ENCODE measurements around the gene UQCR10. TPM values are rescaled to one million over a fixed set of nuclear protein-coding genes. Genes with fewer than 3 reads are reported as not detected.
A peak's percentile ranks its signal among the peaks of the same experiment; 100 is the strongest.

Gene UQCR10
- total RNA-seq, 4 donors from 2014 or later: 54.3 to 78.6 (median 64.9) TPM

DNA sequence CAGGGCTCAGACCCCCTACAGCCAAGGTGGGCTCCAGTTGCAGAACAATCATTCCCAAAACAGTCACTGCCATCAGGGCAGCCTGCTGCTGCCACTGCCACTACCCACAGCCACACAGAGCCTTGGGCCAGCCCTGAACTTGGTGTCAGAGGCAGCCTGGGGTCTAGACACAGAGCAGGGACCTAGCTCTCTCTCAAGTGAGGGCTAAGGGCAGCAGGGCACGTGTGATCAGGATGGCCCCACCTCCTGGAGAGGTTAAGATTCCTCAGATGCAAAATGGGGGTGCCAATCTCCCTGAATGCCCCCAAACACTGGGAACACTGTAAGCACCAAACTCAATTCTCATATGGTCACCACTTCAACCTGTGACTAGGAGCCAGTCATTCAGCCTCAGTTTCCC, 31.8 kb upstream of the UQCR10 start:
- H3K4me3 ChIP-seq: no peak overlapping the region
- H3K27me3 ChIP-seq: no peaks in the 10 kb centered on the region
- no CpG with 5 or more reads among the region's 1 CpG for WGBS, 2 donors (ENCODE audit: low coverage in 1 of 2)
- no peaks in the 10 kb centered on the region for H3K4me1 ChIP-seq
- H3K9me3 ChIP-seq: no peaks in the 10 kb centered on the region
- no peak for TF ChIP-seq POLR2AphosphoS5 (IDR thresholded peaks at IDR 0.05)
- TF ChIP-seq, protein P1, sequence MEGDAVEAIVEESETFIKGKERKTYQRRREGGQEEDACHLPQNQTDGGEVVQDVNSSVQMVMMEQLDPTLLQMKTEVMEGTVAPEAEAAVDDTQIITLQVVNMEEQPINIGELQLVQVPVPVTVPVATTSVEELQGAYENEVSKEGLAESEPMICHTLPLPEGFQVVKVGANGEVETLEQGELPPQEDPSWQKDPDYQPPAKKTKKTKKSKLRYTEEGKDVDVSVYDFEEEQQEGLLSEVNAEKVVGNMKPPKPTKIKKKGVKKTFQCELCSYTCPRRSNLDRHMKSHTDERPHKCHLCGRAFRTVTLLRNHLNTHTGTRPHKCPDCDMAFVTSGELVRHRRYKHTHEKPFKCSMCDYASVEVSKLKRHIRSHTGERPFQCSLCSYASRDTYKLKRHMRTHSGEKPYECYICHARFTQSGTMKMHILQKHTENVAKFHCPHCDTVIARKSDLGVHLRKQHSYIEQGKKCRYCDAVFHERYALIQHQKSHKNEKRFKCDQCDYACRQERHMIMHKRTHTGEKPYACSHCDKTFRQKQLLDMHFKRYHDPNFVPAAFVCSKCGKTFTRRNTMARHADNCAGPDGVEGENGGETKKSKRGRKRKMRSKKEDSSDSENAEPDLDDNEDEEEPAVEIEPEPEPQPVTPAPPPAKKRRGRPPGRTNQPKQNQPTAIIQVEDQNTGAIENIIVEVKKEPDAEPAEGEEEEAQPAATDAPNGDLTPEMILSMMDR (IDR thresholded peaks at IDR 0.05): no peak
- no peak for TF ChIP-seq EP300 (IDR thresholded peaks at IDR 0.05)
- TF ChIP-seq POLR2A (IDR thresholded peaks at IDR 0.05): no peak
- ATAC-seq: peak; percentile 21
- peaks cover 0 to 94% of the 10 kb centered on the region in 2 donors for H3K36me3 ChIP-seq
- no peak overlapping the region for H3K27ac ChIP-seq

DNA sequence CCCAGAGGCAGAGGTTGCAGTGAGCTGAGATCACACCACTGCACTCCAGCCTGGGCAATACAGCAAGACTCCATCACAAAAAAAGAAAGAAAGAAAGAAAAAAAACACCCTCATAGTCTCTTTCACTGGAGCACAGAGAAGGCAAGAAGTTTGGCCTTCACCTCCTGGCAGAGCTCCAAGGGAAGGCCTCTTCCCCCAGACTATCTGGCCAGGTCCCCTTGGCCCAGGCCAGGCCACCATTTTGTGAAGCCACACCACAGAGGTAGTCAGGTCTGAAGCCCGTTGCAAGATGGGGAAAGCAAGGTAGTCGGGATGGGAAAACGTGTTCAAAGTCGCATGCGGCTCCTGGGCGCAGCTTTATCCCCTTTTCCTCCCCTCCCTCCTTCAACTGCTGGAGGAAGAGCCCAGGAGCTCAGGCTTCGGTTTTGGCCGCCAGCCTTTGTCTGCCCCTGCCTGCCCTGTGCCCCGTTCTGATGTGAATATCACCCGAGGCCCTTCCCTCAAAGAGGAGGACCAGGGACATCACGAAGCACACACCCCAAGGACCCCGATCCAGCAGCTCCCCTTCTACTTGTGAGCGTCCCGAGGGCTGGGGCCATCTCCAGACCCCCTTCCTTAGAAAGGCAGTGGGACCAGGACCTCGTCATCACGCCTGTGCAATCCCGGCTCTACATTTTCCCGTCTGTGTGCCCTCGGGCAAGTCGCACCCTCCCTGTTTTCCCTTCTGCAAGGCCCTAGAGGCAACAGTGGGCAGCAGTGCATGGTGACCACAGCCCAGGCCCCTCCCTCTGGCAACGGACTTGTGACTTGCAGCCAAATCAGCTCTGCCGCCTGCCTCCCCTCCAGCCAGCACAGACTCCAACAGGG, 29.7 kb upstream of the UQCR10 start:
- 83% methylated on average over 1 of the region's 22 CpGs; no CpG with 5 or more reads in 1 of the 2 donors for WGBS, 2 donors (ENCODE audit: low coverage in 1 of 2)
- H3K9me3 ChIP-seq: no peaks in the 10 kb centered on the region
- H3K27me3 ChIP-seq: no peaks in the 10 kb centered on the region
- H3K36me3 ChIP-seq: peaks cover 0 to 96% of the 10 kb centered on the region in 2 donors
- no peak overlapping the region for H3K27ac ChIP-seq
- no peak overlapping the region for H3K4me3 ChIP-seq
- H3K4me1 ChIP-seq: no peaks in the 10 kb centered on the region
- TF ChIP-seq EP300 (IDR thresholded peaks at IDR 0.05): no peak
- TF ChIP-seq POLR2AphosphoS5 (IDR thresholded peaks at IDR 0.05): no peak
- TF ChIP-seq, protein P1 (IDR thresholded peaks at IDR 0.05): no peak
- TF ChIP-seq POLR2A (IDR thresholded peaks at IDR 0.05): no peak
- no peak for ATAC-seq

DNA sequence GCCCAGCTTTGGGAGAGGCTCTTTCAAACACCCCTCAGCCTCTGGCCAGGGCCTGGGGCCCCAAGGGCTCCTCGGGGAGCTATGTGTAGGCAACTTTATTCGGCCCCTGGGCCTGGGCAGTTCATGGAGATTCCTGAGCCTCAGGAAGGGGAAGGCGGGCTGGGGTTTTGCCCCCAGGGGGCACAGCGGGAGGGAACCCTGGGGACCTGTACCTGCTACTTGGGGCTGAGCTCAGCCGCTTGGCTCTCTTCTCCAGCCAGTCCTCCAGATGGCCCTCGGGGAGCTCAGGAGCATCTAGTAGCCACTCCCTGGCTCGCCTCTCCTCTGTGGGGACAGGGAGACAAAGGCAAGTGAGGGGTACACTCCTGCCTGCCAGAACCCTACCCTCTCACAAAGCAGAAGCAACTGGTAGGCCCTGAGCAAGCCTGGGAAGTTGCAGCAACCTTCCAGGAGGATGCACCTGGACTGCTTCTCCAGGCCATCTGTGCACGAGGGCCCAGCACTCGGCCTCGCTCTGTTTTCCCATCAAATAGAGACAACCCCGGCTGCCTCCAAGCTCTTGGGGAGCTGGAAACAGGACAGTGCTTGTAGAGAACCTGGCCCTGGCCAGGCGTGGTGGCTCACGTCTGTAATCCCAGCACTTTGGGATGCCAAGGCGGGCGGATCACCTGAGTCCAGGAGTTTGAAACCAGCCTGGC, 28.9 kb upstream of the UQCR10 start:
- no peak for TF ChIP-seq POLR2AphosphoS5 (IDR thresholded peaks at IDR 0.05)
- TF ChIP-seq POLR2A (IDR thresholded peaks at IDR 0.05): no peak
- TF ChIP-seq EP300 (IDR thresholded peaks at IDR 0.05): no peak
- TF ChIP-seq, protein P1 (IDR thresholded peaks at IDR 0.05): no peak
- whole genome bisulfite sequencing, 2 donors (ENCODE audit: low coverage in 1 of 2): 60% methylated on average over 2 of the region's 15 CpGs; no CpG with 5 or more reads in 1 of the 2 donors
- Histone ChIP-seq H3K4me1 (no peaks in the 10 kb centered on the region), H3K27ac (no peak overlapping the region), H3K27me3 (no peaks in the 10 kb centered on the region), H3K36me3 (peaks cover 0 to 96% of the 10 kb centered on the region in 2 donors), H3K9me3 (no peaks in the 10 kb centered on the region), H3K4me3 (no peak overlapping the region)
- no peak for ATAC-seq

DNA sequence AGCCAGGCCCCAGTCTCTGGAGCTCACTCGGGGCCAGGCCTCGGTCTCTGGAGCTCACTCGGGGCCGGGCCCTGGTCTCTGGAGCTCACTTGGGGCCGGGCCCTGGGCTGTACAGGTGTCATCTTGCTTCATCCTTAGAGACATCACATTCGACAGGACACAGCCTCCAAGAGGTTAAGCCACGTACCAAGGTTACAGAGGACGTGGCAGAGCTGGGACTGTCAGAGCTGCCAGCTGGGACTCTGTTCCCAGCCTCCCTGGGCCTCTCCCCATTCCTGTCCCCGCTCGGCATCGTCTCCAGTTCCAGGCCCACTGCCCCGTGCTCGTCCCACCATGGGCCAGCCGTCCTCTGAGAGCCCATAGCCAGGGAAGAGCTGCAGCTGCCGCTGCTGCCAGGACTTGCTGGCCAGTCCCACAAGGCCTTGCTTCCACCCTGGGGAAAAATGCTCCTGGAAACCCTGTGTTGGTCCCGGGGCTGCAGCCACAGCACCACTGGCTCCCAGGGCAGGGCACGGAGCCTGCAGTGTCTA, 27.8 kb upstream of the UQCR10 start:
- no peak overlapping the region for H3K27ac ChIP-seq
- H3K27me3 ChIP-seq: no peaks in the 10 kb centered on the region
- no peak overlapping the region for H3K4me3 ChIP-seq
- ATAC-seq: no peak
- H3K36me3 ChIP-seq: peaks cover 0 to 96% of the 10 kb centered on the region in 2 donors
- no peak for TF ChIP-seq POLR2AphosphoS5 (IDR thresholded peaks at IDR 0.05)
- TF ChIP-seq POLR2A (IDR thresholded peaks at IDR 0.05): no peak
- TF ChIP-seq, protein P1 (IDR thresholded peaks at IDR 0.05): no peak
- no peak for TF ChIP-seq EP300 (IDR thresholded peaks at IDR 0.05)
- no CpG with 5 or more reads among the region's 17 CpGs for WGBS, 2 donors (ENCODE audit: low coverage in 1 of 2)
- no peaks in the 10 kb centered on the region for H3K4me1 ChIP-seq
- no peaks in the 10 kb centered on the region for H3K9me3 ChIP-seq

Data from gastroesophageal sphincter (tissue), 4 donors.